GM19438 (cell line): Measurements from ENCODE around the gene SORCS1.

Experiments used
- ATAC-seq: cut with Tn5 transposase; IDR thresholded peaks from one replicate; pipeline ENCODE4 v1.9.1; 2021; ENCODE audit warnings: low read depth; ENCODE audit not compliant: unreplicated experiment

The SORCS1 gene

DNA sequence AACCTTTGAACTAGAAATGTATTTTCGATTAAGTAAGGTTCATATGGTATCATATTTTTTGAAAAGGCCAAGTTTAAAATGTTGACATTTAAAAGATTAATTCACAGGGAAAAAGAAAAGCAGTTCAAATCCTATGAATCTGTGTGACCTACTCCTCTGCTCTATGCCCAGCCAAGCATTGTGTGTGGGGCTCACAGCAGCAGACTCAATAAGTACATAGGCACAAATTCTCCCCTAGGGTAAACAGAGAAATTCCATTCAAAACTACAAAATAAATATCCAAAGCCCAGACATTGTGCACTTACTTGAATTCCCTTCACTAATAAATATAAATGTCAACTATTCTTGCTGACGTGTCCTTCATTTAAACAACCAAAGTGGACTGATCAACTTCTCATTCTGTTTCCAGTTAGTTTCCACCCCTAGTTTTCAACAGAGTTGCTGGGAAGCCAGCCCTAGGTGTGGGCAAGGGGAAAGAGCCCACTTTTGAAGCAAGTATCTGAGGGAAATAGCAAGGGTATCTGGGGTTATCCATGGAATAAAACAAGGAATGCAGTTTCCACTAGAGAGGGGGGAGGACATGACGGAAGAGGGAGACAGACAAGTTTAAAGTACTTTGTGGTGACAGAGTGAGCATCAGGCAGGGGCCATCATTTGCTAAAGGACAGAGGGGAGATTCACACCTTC, 533.3 kb downstream of the SORCS1 start:
- ATAC-seq = no peak

DNA sequence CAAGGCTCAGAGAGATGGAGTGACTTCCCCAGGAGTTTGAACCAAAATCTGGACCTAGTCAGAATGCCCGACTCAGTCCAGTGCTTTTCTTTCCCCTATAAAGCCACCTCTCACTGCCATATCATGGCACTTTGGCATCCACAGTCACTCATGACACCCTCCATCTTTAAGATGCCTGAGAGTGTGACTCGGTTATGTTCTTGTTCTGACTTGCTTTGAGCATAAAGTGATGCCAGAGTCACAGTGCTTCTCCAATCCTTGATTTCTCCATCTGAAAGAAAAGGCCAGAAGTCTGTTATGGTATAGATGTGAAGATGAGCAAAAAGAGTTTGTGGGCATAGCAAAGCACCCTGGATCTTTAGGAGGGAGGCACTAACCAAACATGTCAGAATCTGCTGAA, 538.1 kb downstream of the SORCS1 start:
- ATAC-seq = no peak

DNA sequence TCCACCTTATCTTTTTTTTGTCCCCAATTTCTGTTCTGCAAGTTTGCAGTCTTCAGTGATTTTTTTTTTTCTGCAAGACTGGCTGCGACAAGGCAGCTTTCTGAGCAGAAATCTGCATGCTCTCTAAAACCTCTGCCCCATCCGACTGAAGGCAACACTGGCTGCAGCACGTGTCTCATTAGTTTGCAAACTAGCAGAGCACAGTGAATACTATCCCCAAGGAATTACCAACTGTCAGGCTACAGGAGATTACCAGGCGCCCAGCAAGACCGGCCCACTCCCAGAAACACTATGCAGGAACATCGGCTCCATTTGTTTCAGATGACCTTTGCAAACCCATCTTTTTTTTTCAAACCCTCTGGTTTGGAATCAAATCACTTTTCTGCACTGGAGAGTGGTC, 538.8 kb downstream of the SORCS1 start:
- no peak for ATAC-seq

DNA sequence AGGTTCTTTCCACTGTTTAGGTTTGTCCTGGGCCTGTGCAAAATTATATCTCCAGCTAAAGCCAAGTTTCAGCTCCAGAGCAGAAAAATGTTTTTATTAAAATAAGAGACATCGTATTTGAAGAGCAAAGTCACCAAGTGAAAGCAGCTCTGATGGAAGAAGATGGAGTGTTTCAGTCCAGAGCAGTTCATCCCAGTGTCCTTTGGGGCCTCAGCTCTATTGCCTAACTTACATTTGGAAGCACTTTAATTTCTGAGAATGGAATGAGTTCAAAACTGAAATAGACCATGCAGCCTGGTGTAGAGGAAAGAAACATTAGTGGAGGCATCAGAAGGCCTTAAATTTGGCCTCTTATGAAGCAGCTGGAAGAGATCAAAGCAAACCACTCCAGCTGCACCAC, 545.2 kb downstream of the SORCS1 start:
- no peak for ATAC-seq

DNA sequence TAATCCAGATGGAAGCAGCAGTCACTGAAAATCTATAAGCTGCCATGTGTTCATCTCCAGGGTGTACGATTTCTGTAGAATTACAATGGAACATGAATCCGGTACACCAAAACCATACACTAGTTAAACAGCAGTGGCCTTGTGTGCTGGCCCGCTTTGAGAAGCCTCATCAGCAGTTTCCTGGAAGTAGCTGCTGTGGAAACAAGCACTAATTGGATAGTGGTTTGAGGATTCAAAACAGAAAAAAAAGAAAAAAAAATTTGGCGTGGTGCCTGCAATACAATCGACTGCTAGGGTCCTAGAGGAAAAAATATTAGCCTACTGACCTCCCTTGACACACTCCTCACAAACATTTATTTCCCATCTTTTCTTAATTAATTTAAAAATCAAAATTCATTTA, 545.9 kb downstream of the SORCS1 start:
- no peak for ATAC-seq

DNA sequence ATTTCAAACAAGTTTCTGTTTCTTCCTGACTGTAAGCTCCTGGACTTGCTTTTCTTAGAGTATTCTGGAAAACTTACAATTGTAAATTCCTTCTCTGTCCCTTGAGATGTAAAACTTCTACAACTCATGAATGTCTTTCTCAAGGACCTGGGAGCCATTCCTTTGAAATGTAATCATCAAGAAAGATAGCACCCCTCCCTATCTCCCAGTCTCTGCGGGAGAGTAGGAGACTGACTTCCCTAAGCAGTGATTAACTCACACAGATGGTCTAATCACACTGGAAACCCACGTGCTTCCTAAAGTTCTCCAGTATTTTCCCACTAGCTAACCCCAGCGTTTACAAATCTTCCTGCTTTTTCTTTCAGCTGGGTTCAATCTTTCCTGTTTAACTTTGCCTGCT, 549.4 kb downstream of the SORCS1 start:
- no peak for ATAC-seq

DNA sequence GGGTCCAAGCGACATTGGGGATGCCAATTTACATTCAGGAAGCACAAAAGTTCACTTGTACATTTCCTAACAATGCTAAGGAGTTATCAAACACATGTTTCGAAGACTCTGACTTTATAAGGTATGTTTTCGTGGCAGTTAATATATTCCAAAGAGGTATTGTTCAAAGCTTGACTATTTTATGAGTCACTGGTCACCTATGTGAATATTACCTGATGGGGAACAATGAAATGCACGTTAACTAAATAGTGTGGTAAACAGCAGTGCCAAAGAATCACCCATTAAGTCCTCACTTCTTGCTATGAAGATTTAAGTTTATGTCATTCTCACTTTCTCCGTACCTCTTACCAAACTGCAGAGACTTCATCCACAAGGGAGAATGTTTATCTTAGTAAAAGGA, 550.2 kb downstream of the SORCS1 start:
- no peak for ATAC-seq

DNA sequence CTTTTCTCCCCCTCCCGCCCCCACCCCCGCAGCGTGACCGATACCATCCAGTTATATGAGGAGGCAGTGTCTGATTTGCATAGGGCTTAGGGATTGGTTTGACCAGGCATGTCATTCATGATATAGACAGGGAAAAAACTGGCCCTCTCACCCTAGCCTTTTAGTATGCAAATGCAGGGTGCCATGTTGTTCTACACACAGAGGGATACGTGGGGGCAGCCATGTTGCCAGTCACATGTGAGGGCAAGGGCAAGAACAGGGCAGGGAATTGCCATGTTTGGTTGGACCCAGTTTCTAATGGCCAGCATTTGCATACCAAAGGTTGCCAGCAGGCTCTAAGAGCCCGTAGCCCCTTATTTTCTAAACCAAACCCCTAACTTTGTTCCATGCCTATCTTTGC, 552.1 kb downstream of the SORCS1 start:
- no peak for ATAC-seq

DNA sequence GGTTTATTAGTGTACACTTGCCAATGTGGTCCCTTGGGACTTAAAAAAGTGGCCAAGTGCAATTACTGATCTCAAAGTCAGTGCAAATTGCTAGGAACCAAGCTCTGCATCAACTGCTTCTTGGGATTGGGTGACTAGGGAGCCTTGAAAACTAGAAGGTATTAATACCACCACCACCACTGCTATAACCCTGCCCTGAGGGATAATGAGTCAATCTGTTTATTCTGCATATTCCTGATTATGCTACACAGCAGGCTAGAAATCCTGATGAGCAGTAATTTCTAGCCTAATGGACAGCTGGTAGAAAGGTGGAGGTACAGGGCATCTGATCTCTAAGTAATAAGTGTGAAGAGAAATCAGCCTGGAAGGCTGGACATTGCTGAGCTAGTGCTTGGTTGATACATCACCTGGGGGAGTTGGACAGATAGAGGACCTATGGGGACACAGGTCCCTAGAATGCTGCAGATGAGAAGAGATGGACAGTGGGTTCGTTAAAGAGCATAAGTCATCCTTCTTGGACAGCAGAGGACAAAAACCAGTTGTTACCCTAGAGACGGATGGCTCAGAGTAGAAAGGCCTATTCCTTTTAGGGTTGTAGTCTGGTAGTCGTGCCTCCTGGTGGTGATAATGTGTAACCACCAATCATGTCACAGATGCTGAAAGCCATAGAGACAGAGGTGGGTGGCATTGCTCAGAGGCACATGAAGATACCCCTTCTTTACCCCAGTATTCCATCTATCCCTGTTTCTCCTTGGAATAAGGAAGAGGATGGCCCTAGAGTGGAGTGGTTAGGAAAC, 554.8 kb downstream of the SORCS1 start:
- no peak for ATAC-seq

DNA sequence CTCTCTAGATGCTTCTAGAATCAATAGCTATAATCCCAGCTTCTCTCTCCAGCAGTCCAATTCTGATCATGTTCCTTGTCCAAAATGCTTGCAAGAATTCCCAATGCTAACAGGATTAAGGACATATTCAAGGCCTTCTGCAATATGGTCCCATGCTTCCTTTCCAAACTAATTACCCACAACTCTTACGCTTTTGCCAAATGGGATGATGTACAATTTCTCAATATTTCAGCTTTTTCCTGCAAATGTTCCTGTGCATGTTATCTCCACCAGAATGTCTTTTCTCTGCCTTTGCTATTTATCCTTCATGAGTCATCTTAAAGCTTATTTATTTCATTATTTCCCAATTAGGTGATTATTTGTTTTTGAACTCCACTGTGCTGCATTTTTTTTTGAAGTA, 556.4 kb downstream of the SORCS1 start:
- ATAC-seq = no peak

DNA sequence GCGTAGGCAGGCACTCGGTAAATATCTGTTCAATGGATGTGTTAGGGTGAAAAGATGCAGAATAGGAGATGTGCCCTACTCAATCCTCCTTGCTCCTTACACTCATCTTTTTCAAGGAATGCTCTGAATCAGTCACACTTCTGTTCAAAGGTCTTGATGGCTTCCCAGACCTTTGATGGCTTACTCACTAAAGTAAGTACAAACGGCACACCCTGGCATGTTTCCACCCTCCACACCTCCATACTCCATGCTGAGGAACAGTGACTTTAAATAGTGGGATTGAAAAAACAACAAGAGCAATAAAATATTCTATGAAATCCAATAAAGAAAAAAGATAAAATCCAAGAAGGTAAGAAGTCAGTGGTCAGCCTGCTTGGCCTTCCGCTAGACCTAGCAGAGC, 569.2 kb downstream of the SORCS1 start:
- ATAC-seq = no peak

DNA sequence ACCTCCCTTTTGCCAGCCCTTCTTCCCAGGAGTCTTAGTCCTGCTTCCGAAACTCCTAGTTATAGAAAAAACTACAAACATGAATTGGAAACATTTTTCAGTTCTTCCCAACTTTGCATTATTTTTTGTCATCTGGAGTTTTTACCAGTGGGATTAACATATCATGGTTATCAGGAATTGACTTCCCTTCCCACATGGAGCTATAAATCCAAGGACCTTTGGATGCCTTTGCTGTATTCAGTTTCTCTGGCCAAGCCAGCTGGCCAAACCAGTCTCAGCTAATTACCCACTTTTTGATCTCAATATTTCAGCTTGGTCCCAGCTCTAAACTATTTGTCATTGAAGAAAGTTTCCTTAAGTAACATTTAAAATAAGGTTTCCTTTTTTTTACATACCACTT, 570.6 kb downstream of the SORCS1 start:
- ATAC-seq = no peak

DNA sequence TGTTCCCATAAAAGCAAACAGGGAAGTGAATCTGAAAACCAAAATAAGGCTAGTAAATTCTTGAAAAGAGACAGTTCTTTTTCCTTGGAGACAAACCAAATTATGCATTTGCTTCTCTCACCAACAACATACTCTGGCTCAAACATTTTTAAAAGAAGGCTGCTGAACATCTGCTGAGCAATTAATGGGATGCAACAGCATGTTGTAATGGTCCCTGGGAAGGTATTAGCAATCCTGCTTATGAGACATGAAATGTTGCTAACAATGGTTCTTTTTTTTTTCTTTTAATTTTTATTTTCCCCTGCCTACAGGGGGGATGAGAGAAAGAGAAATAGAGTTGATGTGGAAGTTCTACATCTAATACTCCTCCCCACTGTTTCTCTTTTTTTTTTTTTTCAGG, 572.1 kb downstream of the SORCS1 start:
- no peak for ATAC-seq

DNA sequence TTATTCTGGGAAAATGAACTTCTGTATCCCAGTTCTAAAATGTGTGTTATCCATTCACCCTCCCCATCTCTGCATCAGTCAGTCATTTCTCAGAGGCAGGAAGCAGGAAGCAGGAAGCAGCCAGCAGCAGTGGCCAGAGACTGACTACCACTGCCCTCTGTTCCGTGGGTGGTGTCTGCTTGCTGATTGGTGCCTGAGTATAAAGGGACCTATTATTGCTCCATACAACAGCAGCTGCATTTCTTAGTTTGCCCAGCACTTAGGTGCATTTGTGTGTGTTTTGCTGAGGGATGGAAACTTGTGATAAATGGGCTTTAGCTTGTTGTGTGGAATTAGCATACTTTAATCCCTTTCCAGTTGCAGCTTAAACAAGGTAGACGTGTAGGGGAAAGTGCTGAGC, 582.2 kb downstream of the SORCS1 start:
- no peak for ATAC-seq

DNA sequence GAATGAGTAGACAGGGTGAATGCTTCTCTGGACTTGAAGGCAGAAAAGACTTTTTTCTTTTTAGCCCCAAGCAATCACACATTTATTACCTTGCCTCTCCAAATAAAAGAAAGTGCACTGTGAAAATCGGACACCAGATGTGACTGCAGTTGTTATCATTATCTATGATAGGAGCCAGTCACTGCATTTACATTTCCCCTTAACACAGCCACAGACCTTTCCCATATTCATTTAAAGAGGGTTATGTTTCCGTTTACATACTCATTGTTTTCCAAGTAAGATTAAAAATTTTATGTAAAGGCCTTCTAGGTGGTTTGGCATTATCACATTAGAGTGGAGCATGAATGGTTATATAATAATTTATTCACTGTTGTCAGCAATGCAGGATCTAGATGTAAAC, 586.8 kb downstream of the SORCS1 start:
- no peak for ATAC-seq

DNA sequence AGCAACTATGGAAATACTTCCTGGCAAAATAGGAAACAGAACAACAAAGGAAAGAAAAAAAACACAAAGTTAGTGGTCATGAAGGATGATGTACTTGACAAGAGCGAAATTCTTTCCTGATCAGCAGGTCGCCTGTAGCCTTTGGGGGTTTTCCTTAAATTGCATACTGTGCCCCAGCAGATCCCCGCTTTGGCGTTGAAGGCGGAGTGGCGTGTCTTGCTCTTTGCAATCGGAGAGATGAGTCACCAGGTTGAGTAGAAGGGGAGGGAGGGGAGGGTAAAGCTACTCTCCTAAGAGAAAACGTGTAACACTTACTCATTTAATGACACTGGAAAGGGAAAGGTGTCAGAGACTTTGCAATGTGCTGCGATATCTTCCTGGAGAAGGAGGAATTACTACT, 587.2 kb downstream of the SORCS1 start:
- ATAC-seq = no peak

DNA sequence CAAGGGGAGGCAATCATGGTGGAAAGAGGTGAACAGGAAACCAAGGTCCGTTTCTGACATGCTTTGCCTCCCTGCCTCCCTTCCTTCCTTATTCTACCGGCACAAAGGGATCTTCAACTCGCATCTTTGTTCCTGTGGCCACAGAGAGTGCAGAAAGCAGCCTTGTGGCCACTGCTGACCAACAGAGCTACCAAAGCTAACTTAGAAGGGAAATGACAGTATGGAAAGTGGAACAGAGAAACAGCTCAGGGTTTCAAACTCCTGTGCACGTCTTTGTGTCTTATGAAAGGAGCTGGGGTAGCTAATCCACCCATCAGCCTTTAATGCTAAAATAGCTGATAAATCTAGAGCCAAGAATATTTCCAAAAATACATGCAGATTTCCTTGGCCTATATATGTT, 588.0 kb downstream of the SORCS1 start:
- no peak for ATAC-seq

DNA sequence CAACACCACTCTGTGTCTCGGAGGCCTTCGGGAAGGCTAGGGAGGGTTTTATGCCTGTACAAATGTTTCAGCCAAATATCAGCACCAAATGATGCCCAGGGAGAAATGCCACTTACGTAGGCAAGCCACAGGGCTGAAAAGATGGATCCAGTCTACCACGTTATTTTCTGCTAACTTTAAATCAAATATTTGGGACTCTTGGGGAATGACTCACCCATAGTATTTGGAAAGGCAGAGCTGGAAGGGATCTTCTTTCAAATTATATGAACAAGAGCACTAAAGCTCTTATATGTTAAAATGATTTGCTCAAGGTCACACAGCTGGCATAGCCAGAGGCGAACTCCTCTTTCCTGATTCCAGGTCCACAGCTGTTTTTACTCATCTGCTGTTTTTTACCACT, 591.4 kb downstream of the SORCS1 start:
- no peak for ATAC-seq

DNA sequence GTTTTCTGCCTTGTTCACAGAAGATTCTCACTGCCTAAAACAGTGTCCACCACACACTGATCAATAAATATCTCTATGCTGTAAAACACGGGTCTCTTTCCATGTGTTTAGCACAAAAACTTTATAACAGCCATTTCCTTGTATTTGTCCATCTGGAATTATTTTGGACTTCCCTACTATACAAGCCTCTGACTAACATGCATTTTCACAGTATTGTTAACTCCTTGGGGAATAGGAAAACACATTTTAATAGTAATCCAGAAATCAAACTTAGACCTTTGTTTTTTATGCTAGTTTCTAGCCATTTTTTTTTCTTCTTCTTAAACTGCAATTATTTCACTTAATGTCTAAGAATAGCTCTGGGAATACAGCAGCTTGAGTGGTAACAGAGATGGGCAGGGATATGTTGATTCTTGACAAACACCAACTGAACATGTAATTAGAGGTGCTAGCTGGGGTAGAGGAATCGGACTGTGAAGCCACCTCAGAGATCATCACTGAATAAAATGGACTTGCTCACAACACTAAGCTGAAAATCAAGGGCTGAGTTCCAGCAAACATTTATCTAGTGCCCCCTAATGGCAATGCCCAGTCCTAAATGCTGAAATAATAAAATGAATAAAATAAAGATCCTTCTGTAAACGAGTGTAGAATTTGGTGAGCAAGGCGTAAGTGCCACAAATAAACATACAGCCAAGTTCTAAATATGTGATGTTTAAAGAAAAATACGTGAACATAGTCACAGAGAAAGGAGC, 593.1 kb downstream of the SORCS1 start:
- ATAC-seq = no peak

DNA sequence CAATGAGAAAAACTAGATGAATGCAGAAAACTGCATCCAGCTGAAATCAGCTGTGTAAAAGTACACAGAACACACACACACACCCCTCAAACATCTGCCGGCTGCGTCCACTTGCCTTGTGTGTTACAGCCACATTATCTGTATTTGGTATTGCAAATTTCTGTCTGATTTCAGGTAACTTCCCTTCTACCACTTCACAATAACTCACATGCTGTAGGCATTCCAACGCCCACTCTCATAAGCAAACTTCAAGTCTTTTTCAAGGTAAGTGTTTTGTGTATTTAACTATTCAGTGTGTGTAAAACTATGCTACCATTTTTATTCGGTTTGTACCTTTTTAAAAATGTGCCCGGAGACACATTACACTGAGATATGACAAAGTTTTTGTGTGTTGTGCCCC, 594.2 kb downstream of the SORCS1 start:
- ATAC-seq = no peak

DNA sequence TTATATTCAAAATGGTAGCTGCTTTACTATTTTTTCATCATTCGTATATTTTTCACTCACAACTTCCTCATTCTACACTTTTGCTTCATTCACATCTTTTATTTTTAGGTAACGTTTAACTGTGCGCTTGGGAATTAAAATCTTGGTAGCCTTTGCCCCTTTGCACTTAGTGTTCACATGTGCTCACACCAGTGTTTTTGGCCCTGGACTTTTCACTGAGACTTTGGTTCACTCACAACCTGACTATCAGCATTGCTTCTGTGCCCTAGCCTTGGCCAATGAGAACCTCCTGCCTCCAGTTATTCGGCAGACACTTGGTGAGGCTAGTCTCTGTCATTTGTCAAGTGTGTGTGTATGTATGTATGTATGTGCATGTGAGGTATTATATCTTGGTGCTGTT, 596.9 kb downstream of the SORCS1 start:
- no peak for ATAC-seq

DNA sequence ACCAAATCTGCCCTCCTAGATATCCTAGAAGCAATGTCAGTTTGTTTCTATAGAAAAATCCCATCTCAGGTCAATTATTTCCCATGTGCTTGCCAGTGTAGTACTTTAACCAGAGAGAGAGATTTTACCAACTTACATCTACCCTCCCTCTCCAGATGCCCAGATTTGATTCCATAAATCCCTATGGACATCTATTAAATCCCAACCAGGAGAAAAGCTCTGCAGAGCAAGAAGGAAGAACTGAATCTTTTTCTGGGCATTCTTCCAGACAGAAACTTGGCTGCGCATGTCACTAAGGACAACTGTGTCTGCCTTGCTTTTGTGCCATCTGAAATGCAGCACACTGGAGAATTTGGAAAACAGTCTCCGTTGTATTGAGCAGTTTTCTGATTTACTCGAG, 597.6 kb downstream of the SORCS1 start:
- no peak for ATAC-seq
